Measurements from ENCODE around the gene GRIK4.

Gene GRIK4

GRCh38 chr11:120899720-120900119, 388.2 kb downstream of the GRIK4 start:
- no peak for DNase-seq (ENCODE audit: low read depth in 1 of 2, low spot score in 1 of 2)

- DNase-seq (ENCODE audit: low read depth in 1 of 2, low spot score in 1 of 2), result no peak
Observed at GRCh38 chr11:120900643-120901042, 389.1 kb downstream of the GRIK4 start.

- DNase-seq (ENCODE audit: low read depth in 1 of 2, low spot score in 1 of 2), result no peak
Observed at GRCh38 chr11:120903686-120904085, 392.1 kb downstream of the GRIK4 start.

GRCh38 chr11:120904116-120904515, 392.6 kb downstream of the GRIK4 start:
- DNase-seq (ENCODE audit: low read depth in 1 of 2, low spot score in 1 of 2), result no peak

- no peak for DNase-seq (ENCODE audit: low read depth in 1 of 2, low spot score in 1 of 2)
Observed at GRCh38 chr11:120906766-120907165, 395.2 kb downstream of the GRIK4 start.

- DNase-seq (ENCODE audit: low read depth in 1 of 2, low spot score in 1 of 2), result no peak
Observed at GRCh38 chr11:120907971-120908370, 396.4 kb downstream of the GRIK4 start.

GRCh38 chr11:120908461-120909181, 397.1 kb downstream of the GRIK4 start:
- DNase-seq (ENCODE audit: low read depth in 1 of 2, low spot score in 1 of 2), result no peak

GRCh38 chr11:120909676-120910416, 398.3 kb downstream of the GRIK4 start:
- no peak for DNase-seq (ENCODE audit: low read depth in 1 of 2, low spot score in 1 of 2)

- no peak for DNase-seq (ENCODE audit: low read depth in 1 of 2, low spot score in 1 of 2)
Observed at GRCh38 chr11:120911943-120912342, 400.4 kb downstream of the GRIK4 start.

- DNase-seq (ENCODE audit: low read depth in 1 of 2, low spot score in 1 of 2), result no peak
Observed at GRCh38 chr11:120912504-120912903, 401.0 kb downstream of the GRIK4 start.

GRCh38 chr11:120912915-120913314, 401.4 kb downstream of the GRIK4 start:
- no peak for DNase-seq (ENCODE audit: low read depth in 1 of 2, low spot score in 1 of 2)

- no peak for DNase-seq (ENCODE audit: low read depth in 1 of 2, low spot score in 1 of 2)
Observed at GRCh38 chr11:120914021-120914420, 402.5 kb downstream of the GRIK4 start.

- DNase-seq (ENCODE audit: low read depth in 1 of 2, low spot score in 1 of 2), result no peak
Observed at GRCh38 chr11:120914601-120915000, 403.1 kb downstream of the GRIK4 start.

- DNase-seq (ENCODE audit: low read depth in 1 of 2, low spot score in 1 of 2), result no peak
Observed at GRCh38 chr11:120917559-120918239, 406.2 kb downstream of the GRIK4 start.

GRCh38 chr11:120918257-120918656, 406.7 kb downstream of the GRIK4 start:
- DNase-seq (ENCODE audit: low read depth in 1 of 2, low spot score in 1 of 2), result no peak

- no peak for DNase-seq (ENCODE audit: low read depth in 1 of 2, low spot score in 1 of 2)
Observed at GRCh38 chr11:120919045-120919444, 407.5 kb downstream of the GRIK4 start.

- DNase-seq (ENCODE audit: low read depth in 1 of 2, low spot score in 1 of 2), result no peak
Observed at GRCh38 chr11:120919566-120919965, 408.0 kb downstream of the GRIK4 start.

GRCh38 chr11:120923866-120924508, 412.4 kb downstream of the GRIK4 start:
- DNase-seq (ENCODE audit: low read depth in 1 of 2, low spot score in 1 of 2), result no peak

GRCh38 chr11:120925944-120926343, 414.4 kb downstream of the GRIK4 start:
- no peak for DNase-seq (ENCODE audit: low read depth in 1 of 2, low spot score in 1 of 2)

GRCh38 chr11:120928627-120929026, 417.1 kb downstream of the GRIK4 start:
- DNase-seq (ENCODE audit: low read depth in 1 of 2, low spot score in 1 of 2), result no peak

GRCh38 chr11:120929090-120929489, 417.5 kb downstream of the GRIK4 start:
- DNase-seq (ENCODE audit: low read depth in 1 of 2, low spot score in 1 of 2), result no peak

Data from activated CD4-positive, alpha-beta T cell treated with anti-CD3 and anti-CD28 coated beads, Interleukin-2, amount 50 U/mL, for 24 hours (primary cell).